Activated CD4-positive, alpha-beta T cell treated with anti-CD3 and anti-CD28 coated beads for 4 hours (primary cell): Measurements from ENCODE around the gene MED12L.

ENCODE experiments used
- DNase-seq, 2 donors: peaks; one replicate each; pipeline ENCODE4 v3.0.0-alpha.2; 2020

Gene MED12L

DNA sequence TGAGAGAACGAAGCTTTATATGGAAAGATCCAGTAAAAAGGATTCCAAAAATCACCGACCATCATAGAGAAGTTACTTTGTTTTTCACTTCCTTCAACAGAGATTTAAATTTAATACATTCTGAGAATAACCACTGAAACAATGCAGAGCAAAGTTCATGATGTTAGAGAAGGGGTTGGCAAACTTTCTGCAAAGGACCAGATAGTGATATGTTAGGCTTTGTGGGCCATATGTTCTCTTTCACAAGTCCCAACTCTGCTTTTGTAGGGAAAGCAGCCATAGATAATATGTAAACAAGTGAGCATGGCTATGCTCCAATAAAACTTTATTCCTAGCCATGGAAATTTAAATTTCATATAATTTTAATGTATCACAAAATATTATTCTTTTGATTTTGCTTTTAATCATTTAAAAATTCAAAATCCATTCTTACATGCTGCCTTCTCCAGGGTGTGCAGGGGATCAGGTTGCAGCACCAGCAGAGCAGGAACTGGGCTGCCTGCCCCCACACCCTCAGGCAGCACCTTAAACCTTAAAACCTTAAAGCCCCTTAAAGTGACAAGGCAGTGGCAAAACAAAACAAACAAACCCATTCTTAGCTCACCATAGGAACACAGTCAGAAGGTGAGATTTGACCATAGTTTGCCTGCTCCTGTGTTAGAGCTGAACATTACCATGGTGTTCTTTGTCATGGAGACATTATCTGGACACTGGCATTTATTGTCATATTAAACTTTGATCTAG lies 392.3 kb downstream of the MED12L start:
- DNase-seq, result no peak

- DNase-seq, result no peak
These were observed 392.9 kb downstream of the MED12L start for GRCh38 chr3:151478335-151478697.

DNA sequence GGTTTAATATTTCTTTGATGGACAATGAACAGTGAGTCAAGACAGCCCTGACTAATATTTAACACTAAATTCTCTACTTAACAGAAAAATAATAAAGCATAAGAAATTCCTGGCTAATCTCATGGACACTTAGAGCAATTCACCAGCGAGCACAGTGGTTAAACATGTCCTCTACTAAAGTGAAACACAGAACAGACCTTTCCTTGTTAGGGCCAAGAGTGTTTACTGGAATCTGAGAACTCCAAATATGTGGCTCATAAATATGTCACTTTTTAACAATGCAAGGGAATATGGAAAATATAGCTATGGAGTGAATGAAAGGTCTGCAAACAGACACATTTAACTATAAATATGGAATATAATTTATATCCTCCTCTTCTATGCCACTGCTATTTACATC lies 394.0 kb downstream of the MED12L start:
- DNase-seq, result no peak

- DNase-seq, result no peak
These were observed 395.0 kb downstream of the MED12L start for GRCh38 chr3:151480492-151480891.

DNA sequence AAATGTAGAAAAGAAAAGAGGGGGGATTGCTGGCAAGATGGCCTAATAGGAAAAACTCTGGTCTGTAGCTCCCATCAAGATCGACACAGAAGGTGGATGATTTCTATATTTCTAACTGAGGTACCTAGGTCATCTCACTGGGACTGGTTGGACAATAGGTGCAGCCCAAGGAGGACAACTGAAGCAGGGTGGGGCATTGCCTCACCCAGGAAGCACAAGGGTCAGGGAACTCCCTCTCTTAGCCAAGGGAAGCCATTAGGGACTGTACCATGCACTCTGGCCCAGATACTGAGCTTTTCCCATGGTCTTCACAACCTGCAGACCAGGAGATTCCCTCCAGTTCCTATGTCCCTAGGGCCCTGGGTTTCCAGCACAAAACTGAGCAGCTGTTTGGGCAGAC lies 398.0 kb downstream of the MED12L start:
- DNase-seq, result no peak

DNA sequence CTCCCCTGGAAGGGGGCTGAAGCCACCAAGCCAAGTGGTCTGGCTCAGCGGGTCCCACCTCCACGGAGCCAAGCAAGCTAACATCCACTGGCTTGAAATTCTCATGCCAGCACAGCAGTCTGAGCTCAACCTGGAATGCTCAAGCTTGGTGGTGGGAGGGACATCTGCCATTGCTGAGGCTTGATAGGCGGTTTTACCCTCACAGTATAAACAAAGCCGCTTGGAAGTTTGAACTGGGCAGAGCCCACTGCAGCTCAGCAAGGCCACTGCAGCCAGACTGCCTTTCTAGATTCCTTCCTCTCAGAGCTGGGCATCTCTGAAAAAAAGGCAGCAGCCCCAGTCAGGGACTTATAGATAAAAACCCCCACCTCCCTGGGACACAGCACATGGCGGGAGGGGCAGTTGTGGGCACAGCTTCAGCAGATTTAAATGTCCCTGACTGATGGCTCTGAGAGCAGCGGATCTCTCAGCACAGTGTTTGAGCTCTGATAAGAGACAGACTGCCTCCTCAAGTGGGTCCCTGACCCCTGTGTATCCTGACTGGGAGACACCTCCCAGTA lies 398.6 kb downstream of the MED12L start:
- no peak for DNase-seq
